Measurements from ENCODE around the gene BMP6. TPM values are rescaled to one million over a fixed set of nuclear protein-coding genes. Genes with fewer than 3 reads are reported as not detected.

The BMP6 gene
- polyA plus RNA-seq: under 1 TPM; 0.26 to 0.55 TPM

DNA sequence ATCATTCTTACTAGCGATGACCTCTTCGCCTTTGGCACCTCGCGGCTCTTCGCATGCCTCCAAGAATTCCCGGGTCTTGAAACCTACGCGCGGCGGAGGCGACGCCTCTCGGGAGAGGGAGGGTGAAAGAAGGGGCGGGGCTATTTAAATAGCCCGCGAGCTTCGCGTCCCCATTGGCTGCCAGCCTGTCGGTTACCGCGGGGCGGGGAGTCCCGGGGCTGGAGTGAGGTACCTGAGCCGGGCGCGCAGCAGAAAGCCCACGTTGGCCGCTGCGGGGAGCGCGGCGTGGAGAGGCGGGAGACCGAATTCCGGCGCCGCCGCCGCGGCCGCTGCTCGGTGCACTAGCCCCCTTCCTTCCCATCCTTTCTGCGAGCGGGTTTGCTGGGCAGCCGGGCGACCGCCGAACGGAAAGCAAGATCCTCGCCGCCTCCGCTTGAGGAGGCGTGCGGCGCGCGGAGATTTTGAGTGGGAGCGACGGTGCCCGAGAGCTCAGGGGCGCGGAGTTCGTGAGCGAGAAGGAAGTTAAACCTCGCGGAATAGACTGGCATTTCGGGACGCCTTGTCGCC lies at the start of gene BMP6:
Gene BMP6, plus strand, starts transcription at position 251 of the 567 bp plus-strand sequence. CDS start 857 bp downstream, outside the sequence.
- H3K4me1 ChIP-seq (ENCODE audit: control insufficient read depth in 2 of 2, insufficient read depth in 2 of 2, low read length in 1 of 2): peaks cover 10 to 13% of the 10 kb centered on the region in 2 donors
- peaks cover 0 to 24% of the 10 kb centered on the region in 2 donors for H3K27me3 ChIP-seq (ENCODE audit: control insufficient read depth in 1 of 2, insufficient read depth in 2 of 2, low read length in 2 of 2)
- no peak within 1 kb of the TSS for H3K27ac ChIP-seq (ENCODE audit: low read depth in 2 of 2, low read length in 1 of 2)
- 1% methylated on average over 66 to 69 of the region's 69 CpGs for WGBS, 2 donors
- H3K9me3 ChIP-seq (ENCODE audit: control insufficient read depth in 2 of 2, insufficient read depth in 1 of 2, low read depth in 1 of 2, low read length in 1 of 2): no peaks in the 10 kb centered on the region
- peak within 1 kb of the TSS; percentile 47 to 60 for H3K4me3 ChIP-seq (ENCODE audit: low read depth in 1 of 2, low read length in 2 of 2)
- no peaks in the 10 kb centered on the region for H3K36me3 ChIP-seq (ENCODE audit: control insufficient read depth in 2 of 2, insufficient read depth in 2 of 2, low read length in 1 of 2)

DNA sequence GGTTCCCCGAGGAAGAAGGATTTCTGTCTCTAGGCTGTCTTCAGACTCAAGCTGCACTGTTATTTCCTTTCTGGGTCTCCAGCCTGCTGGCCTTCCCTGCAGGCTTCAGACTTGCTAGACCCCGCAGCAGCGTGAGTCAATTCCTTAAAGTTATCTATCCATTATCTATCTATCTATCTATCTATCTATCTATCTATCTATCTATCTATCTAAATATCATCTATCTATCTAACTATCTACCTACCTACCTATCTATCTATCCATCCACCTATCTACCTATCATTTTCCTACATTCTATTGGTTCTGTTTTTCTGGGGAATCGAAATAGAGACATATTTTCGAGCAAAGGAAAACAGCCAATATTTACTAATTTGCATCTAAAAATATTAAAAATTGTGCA lies 48.7 kb upstream of the BMP6 start:
- Histone ChIP-seq H3K4me3 (ENCODE audit: low read depth in 1 of 2, low read length in 2 of 2) (no peak overlapping the region), H3K36me3 (ENCODE audit: control insufficient read depth in 2 of 2, insufficient read depth in 2 of 2, low read length in 1 of 2) (no peaks in the 10 kb centered on the region), H3K9me3 (ENCODE audit: control insufficient read depth in 2 of 2, insufficient read depth in 1 of 2, low read depth in 1 of 2, low read length in 1 of 2) (no peaks in the 10 kb centered on the region), H3K27ac (ENCODE audit: low read depth in 2 of 2, low read length in 1 of 2) (no peak overlapping the region), H3K27me3 (ENCODE audit: control insufficient read depth in 1 of 2, insufficient read depth in 2 of 2, low read length in 2 of 2) (no peaks in the 10 kb centered on the region), H3K4me1 (ENCODE audit: control insufficient read depth in 2 of 2, insufficient read depth in 2 of 2, low read length in 1 of 2) (peaks cover 5 to 6% of the 10 kb centered on the region in 2 donors)
- WGBS, 2 donors: 91% methylated on average over 5 of the region's 5 CpGs

DNA sequence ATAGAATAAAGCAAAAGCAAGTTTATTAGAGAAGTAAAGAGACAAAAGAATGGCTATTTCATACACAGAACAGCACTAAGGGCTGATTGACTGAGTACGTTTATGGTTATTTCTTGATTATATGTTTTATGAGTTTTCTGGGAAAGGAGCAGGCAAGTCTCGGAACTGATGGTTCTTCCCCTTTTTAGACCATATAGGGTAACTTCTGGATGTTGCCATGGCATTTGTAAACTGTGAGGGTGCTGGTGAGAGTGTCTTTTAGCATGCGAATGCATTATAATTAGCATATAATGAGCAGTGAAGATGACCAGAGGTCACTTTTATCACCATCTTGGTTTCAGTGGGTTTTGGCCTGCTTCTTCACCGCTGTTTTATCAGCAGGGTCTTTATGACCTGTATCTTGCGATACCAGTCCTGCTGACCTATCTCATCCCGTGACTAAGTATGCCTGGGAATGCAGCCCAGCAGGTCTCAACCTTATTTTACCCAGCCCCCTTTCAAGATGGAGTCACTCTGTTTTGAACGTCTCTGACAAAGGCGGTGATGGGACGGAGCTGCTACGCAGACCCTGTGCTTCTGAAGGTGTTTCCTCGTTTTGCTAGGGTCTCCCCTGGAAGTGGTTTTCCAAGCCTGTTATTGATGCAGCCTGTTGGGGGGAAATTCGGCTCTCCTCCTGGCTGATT lies 45.4 kb upstream of the BMP6 start:
- Histone ChIP-seq H3K4me1 (ENCODE audit: control insufficient read depth in 2 of 2, insufficient read depth in 2 of 2, low read length in 1 of 2) (no peaks in the 10 kb centered on the region), H3K27ac (ENCODE audit: low read depth in 2 of 2, low read length in 1 of 2) (no peak overlapping the region), H3K4me3 (ENCODE audit: low read depth in 1 of 2, low read length in 2 of 2) (no peak overlapping the region), H3K27me3 (ENCODE audit: control insufficient read depth in 1 of 2, insufficient read depth in 2 of 2, low read length in 2 of 2) (no peaks in the 10 kb centered on the region), H3K36me3 (ENCODE audit: control insufficient read depth in 2 of 2, insufficient read depth in 2 of 2, low read length in 1 of 2) (no peaks in the 10 kb centered on the region), H3K9me3 (ENCODE audit: control insufficient read depth in 2 of 2, insufficient read depth in 1 of 2, low read depth in 1 of 2, low read length in 1 of 2) (no peaks in the 10 kb centered on the region)
- WGBS, 2 donors: 83 to 87% methylated on average over 12 of the region's 12 CpGs

DNA sequence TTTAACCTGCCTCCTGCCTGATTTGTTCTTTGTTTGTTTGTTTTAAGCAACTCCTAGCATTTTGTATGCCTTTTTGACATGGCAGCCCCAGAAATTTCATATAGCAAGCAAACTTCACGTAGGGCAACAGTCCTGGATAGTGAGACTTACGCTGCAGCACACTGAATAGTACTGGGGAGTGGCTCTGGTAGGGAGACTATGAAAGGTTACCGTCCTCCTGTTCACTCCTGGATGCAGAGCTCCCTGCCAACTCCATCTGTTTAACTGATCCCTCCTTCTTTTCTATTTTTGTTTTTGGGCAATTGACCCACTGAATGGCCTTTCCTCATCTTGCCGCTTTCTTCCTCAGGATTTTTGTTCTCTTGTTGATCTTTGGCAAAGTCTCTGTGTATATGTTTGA lies 44.5 kb upstream of the BMP6 start:
- no peak overlapping the region for H3K27ac ChIP-seq (ENCODE audit: low read depth in 2 of 2, low read length in 1 of 2)
- no peaks in the 10 kb centered on the region for H3K9me3 ChIP-seq (ENCODE audit: control insufficient read depth in 2 of 2, insufficient read depth in 1 of 2, low read depth in 1 of 2, low read length in 1 of 2)
- no peak overlapping the region for H3K4me3 ChIP-seq (ENCODE audit: low read depth in 1 of 2, low read length in 2 of 2)
- no peaks in the 10 kb centered on the region for H3K36me3 ChIP-seq (ENCODE audit: control insufficient read depth in 2 of 2, insufficient read depth in 2 of 2, low read length in 1 of 2)
- no peaks in the 10 kb centered on the region for H3K27me3 ChIP-seq (ENCODE audit: control insufficient read depth in 1 of 2, insufficient read depth in 2 of 2, low read length in 2 of 2)
- WGBS, 2 donors: 60 to 65% methylated on average over 4 of the region's 4 CpGs
- H3K4me1 ChIP-seq (ENCODE audit: control insufficient read depth in 2 of 2, insufficient read depth in 2 of 2, low read length in 1 of 2): no peaks in the 10 kb centered on the region

- no peak overlapping the region for H3K27ac ChIP-seq (ENCODE audit: low read depth in 2 of 2, low read length in 1 of 2)
- 61 to 69% methylated on average over 1 of the region's 1 CpG for WGBS, 2 donors
- H3K9me3 ChIP-seq (ENCODE audit: control insufficient read depth in 2 of 2, insufficient read depth in 1 of 2, low read depth in 1 of 2, low read length in 1 of 2): no peaks in the 10 kb centered on the region
- no peaks in the 10 kb centered on the region for H3K4me1 ChIP-seq (ENCODE audit: control insufficient read depth in 2 of 2, insufficient read depth in 2 of 2, low read length in 1 of 2)
- no peak overlapping the region for H3K4me3 ChIP-seq (ENCODE audit: low read depth in 1 of 2, low read length in 2 of 2)
- H3K36me3 ChIP-seq (ENCODE audit: control insufficient read depth in 2 of 2, insufficient read depth in 2 of 2, low read length in 1 of 2): no peaks in the 10 kb centered on the region
- no peaks in the 10 kb centered on the region for H3K27me3 ChIP-seq (ENCODE audit: control insufficient read depth in 1 of 2, insufficient read depth in 2 of 2, low read length in 2 of 2)
These were observed 41.8 kb upstream of the BMP6 start for GRCh38 chr6:7684076-7684475.

DNA sequence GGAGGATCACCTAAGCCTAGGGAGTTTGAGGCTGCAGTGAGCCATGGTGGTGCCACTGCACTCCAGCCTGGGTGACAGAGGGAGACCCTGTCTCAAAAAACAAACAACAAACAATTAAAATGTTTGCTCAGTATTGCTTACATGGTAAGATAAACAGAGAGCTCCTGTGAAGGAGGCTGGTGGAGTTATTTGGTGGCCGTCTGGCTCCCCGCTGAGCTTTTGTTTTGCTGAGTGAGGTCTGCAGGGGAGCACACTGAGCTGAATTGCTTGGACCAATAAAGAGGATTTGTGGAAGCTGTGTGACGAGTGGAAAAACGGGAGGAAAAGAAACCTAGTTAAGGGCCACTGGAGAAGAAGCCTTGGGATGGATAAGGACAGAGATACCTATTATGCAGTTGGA lies 41.1 kb upstream of the BMP6 start:
- H3K27ac ChIP-seq (ENCODE audit: low read depth in 2 of 2, low read length in 1 of 2): no peak overlapping the region
- no peaks in the 10 kb centered on the region for H3K27me3 ChIP-seq (ENCODE audit: control insufficient read depth in 1 of 2, insufficient read depth in 2 of 2, low read length in 2 of 2)
- H3K36me3 ChIP-seq (ENCODE audit: control insufficient read depth in 2 of 2, insufficient read depth in 2 of 2, low read length in 1 of 2): no peaks in the 10 kb centered on the region
- 71 to 72% methylated on average over 4 of the region's 4 CpGs for WGBS, 2 donors
- H3K4me3 ChIP-seq (ENCODE audit: low read depth in 1 of 2, low read length in 2 of 2): no peak overlapping the region
- H3K4me1 ChIP-seq (ENCODE audit: control insufficient read depth in 2 of 2, insufficient read depth in 2 of 2, low read length in 1 of 2): no peaks in the 10 kb centered on the region
- no peaks in the 10 kb centered on the region for H3K9me3 ChIP-seq (ENCODE audit: control insufficient read depth in 2 of 2, insufficient read depth in 1 of 2, low read depth in 1 of 2, low read length in 1 of 2)

GRCh38 chr6:7685276-7685675 lies 40.6 kb upstream of the BMP6 start:
- WGBS, 2 donors: 44 to 46% methylated on average over 1 of the region's 1 CpG
- Histone ChIP-seq H3K4me1 (ENCODE audit: control insufficient read depth in 2 of 2, insufficient read depth in 2 of 2, low read length in 1 of 2) (no peaks in the 10 kb centered on the region), H3K36me3 (ENCODE audit: control insufficient read depth in 2 of 2, insufficient read depth in 2 of 2, low read length in 1 of 2) (no peaks in the 10 kb centered on the region), H3K9me3 (ENCODE audit: control insufficient read depth in 2 of 2, insufficient read depth in 1 of 2, low read depth in 1 of 2, low read length in 1 of 2) (no peaks in the 10 kb centered on the region), H3K27me3 (ENCODE audit: control insufficient read depth in 1 of 2, insufficient read depth in 2 of 2, low read length in 2 of 2) (no peaks in the 10 kb centered on the region), H3K4me3 (ENCODE audit: low read depth in 1 of 2, low read length in 2 of 2) (no peak overlapping the region), H3K27ac (ENCODE audit: low read depth in 2 of 2, low read length in 1 of 2) (no peak overlapping the region)

GRCh38 chr6:7687145-7688111 lies 38.5 kb upstream of the BMP6 start:
- WGBS, 2 donors: 57 to 71% methylated on average over 8 of the region's 8 CpGs
- H3K27me3 ChIP-seq (ENCODE audit: control insufficient read depth in 1 of 2, insufficient read depth in 2 of 2, low read length in 2 of 2): no peaks in the 10 kb centered on the region
- no peaks in the 10 kb centered on the region for H3K9me3 ChIP-seq (ENCODE audit: control insufficient read depth in 2 of 2, insufficient read depth in 1 of 2, low read depth in 1 of 2, low read length in 1 of 2)
- H3K4me1 ChIP-seq (ENCODE audit: control insufficient read depth in 2 of 2, insufficient read depth in 2 of 2, low read length in 1 of 2): peaks cover 2 to 4% of the 10 kb centered on the region in 2 donors
- no peak overlapping the region for H3K27ac ChIP-seq (ENCODE audit: low read depth in 2 of 2, low read length in 1 of 2)
- H3K4me3 ChIP-seq (ENCODE audit: low read depth in 1 of 2, low read length in 2 of 2): no peak overlapping the region
- H3K36me3 ChIP-seq (ENCODE audit: control insufficient read depth in 2 of 2, insufficient read depth in 2 of 2, low read length in 1 of 2): no peaks in the 10 kb centered on the region

GRCh38 chr6:7691021-7691420 lies 34.9 kb upstream of the BMP6 start:
- H3K4me1 ChIP-seq (ENCODE audit: control insufficient read depth in 2 of 2, insufficient read depth in 2 of 2, low read length in 1 of 2): peaks cover 2 to 4% of the 10 kb centered on the region in 2 donors
- H3K9me3 ChIP-seq (ENCODE audit: control insufficient read depth in 2 of 2, insufficient read depth in 1 of 2, low read depth in 1 of 2, low read length in 1 of 2): no peaks in the 10 kb centered on the region
- H3K36me3 ChIP-seq (ENCODE audit: control insufficient read depth in 2 of 2, insufficient read depth in 2 of 2, low read length in 1 of 2): no peaks in the 10 kb centered on the region
- WGBS, 2 donors: 42 to 58% methylated on average over 2 of the region's 2 CpGs
- no peak overlapping the region for H3K27ac ChIP-seq (ENCODE audit: low read depth in 2 of 2, low read length in 1 of 2)
- no peaks in the 10 kb centered on the region for H3K27me3 ChIP-seq (ENCODE audit: control insufficient read depth in 1 of 2, insufficient read depth in 2 of 2, low read length in 2 of 2)
- no peak overlapping the region for H3K4me3 ChIP-seq (ENCODE audit: low read depth in 1 of 2, low read length in 2 of 2)
